GM18951 (cell line): ENCODE data around the gene NIPSNAP2.
"Not testable (repeated sequence)": the region's sequence is repeated elsewhere in the genome, so short reads cannot be mapped to it uniquely, and the experiment has no call there.

Experiments used
- POLR2A ChIP-seq: IDR thresholded peaks from 4 replicates; pipeline ENCODE4 v1.6.1; 2011; ENCODE audit warnings: mild to moderate bottlenecking; ENCODE audit not compliant: insufficient read length, insufficient read depth; ENCODE audit errors: extremely low read depth
- in situ Hi-C: fragments of 300-500 bp; cut with MboI; formaldehyde crosslinking; loops from one replicate; pipeline ENCODE4 v1.12.0; 2022; ENCODE audit warnings: low sequenced_read_pairs, mixed read lengths, inconsistent platforms; ENCODE audit not compliant: unreplicated experiment

The NIPSNAP2 gene

DNA sequence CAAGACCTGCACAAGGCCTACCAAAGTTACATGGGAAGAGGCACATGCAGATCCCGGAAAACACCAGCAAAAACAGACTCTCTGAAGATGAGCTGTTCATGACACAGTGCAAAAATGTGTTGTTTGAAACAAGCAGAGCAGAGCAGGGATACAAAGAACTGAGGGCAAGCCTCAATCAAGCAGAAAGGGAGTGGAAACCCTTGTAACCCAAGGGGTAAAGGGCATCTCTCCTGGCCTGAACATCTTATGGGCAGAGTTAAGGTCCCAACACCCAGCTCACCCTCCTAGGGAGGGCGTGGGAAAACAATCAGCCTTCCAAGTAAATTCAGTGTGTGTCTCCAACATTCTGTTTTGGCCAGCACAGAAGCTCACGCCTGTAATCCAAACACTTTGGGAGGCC, 76.3 kb downstream of the NIPSNAP2 start:
- no peak for TF ChIP-seq POLR2A

DNA sequence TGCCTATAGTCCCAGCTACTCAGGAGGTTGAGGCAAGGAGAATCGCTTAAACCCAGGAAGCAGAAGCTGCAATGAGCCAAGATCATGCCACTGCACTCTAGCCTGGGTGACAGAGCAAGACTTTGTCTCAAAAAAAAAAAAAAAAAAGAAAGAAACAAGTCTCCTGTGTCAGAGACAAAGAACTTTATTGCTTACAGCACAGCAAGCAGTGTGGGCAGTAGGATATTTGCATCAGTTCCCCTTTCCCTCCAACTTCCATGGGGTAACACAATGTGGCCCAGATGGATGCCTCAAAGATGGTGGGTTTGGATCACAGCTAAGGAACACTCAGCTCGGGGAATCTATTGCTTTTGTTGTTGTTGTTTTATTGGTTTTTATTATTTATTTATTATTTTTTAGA, 81.4 kb downstream of the NIPSNAP2 start:
- in situ Hi-C loops: not testable (repeated sequence)

More for the DNA sequence above, 76.3 kb downstream of the NIPSNAP2 start:
- in situ Hi-C loops: no loop called here

- in situ Hi-C loops: no loop called here
- no peak for TF ChIP-seq POLR2A
Measured at GRCh38 chr7:56046721-56047445, 82.5 kb downstream of the NIPSNAP2 start.

DNA sequence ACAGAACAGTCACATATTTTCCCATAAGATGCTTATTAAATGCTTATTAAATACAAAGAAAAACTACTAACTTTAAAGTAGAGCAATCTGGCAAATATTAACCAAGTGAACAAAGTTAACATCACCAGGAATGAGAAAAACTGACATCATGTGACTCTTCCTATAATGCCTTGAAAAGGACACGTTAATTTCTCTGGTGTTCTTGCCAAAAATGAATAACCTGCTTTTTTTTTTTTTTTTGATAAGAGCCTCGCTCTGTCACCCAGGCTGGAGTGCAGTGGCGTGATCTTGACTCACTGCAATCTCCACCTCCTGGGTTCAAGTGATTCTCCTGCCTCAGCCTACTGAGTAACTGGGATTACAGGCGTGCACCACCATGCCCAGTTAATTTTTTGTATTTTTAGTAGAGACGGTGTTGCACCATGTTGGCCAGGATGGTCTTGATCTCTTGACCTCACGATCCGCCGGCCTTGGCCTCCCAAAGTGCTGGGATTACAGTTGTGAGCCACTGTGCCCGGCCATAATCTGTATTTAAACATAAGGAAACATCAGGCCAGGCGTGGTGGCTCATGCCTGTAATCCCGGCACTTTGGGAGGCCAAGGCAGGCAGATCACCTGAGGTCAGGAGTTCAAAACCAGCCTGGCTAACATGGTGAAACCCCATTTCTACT, 83.2 kb downstream of the NIPSNAP2 start:
- in situ Hi-C loops: not testable (repeated sequence)

DNA sequence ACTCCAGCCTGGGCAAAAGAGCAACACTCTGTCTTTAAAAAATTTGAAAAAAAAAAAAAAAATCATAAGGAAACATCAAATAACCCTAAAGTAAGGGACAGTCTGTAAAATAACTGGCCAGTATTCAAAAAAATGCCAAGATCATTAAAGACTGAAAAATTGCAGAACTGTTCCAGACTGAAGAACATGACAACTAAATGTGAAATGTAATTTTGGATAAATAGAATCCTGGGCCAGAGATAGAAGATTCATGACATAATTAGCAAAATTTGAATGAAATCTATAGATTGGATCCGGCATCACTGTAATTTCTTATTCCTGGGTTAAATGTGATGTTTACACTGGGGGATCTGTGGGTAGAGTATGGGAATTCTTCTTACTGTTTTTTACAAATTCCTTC, 83.9 kb downstream of the NIPSNAP2 start:
- in situ Hi-C loops: no loop called here
- TF ChIP-seq POLR2A: no peak

DNA sequence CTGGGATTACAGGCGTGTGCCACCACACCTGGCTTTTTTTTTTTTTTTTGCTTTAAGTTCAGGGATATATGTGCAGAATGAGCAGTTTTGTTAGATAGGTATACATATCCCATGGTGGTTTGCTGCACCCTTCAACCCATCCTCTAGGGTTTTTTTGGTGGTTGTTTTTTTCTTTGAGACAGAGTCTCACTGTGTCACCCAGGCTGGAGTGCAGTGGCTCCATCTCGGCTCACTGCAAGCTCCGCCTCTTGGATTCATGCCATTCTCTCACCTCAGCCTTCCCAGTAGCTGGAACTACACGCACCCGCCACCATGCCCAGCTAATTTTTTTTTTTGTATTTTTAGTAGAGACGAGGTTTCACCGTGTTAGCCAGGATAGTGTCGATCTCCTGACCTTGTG, 84.4 kb downstream of the NIPSNAP2 start:
- in situ Hi-C loops: not testable (repeated sequence)
